ENCODE data around the gene SPAG7.

The SPAG7 gene

GRCh38 chr17:4959261-4959965, 8.2 kb downstream of the SPAG7 start:
- no peak for DNase-seq (ENCODE audit: extremely low read depth, low read depth)
- no peak overlapping the region for H3K4me3 ChIP-seq (replicated peaks; ENCODE audit: low read depth, low read length)
- TF ChIP-seq CTCF (IDR thresholded peaks at IDR 0.05; ENCODE audit: low read depth, low read length, missing control alignments), result no peak

GRCh38 chr17:4958102-4958501, 9.5 kb downstream of the SPAG7 start:
- TF ChIP-seq CTCF (IDR thresholded peaks at IDR 0.05; ENCODE audit: low read depth, low read length, missing control alignments), result no peak
- no peak for DNase-seq (ENCODE audit: extremely low read depth, low read depth)

GRCh38 chr17:4956493-4957061, 11.0 kb downstream of the SPAG7 start:
- H3K4me3 ChIP-seq (replicated peaks; ENCODE audit: low read depth, low read length), result no peak overlapping the region
- no peak for DNase-seq (ENCODE audit: extremely low read depth, low read depth)
- TF ChIP-seq CTCF (IDR thresholded peaks at IDR 0.05; ENCODE audit: low read depth, low read length, missing control alignments), result peak; percentile 22

More at GRCh38 chr17:4958102-4958501, 9.5 kb downstream of the SPAG7 start:
- no peak overlapping the region for H3K4me3 ChIP-seq (replicated peaks; ENCODE audit: low read depth, low read length)

GRCh38 chr17:4955091-4955490, 12.5 kb downstream of the SPAG7 start:
- no peak for DNase-seq (ENCODE audit: extremely low read depth, low read depth)
- H3K4me3 ChIP-seq (replicated peaks; ENCODE audit: low read depth, low read length), result no peak overlapping the region
- no peak for TF ChIP-seq CTCF (IDR thresholded peaks at IDR 0.05; ENCODE audit: low read depth, low read length, missing control alignments)

GRCh38 chr17:4953451-4953961, 14.1 kb downstream of the SPAG7 start:
- H3K4me3 ChIP-seq (replicated peaks; ENCODE audit: low read depth, low read length), result no peak overlapping the region
- no peak for DNase-seq (ENCODE audit: extremely low read depth, low read depth)
- TF ChIP-seq CTCF (IDR thresholded peaks at IDR 0.05; ENCODE audit: low read depth, low read length, missing control alignments), result no peak

- no peak overlapping the region for H3K4me3 ChIP-seq (replicated peaks; ENCODE audit: low read depth, low read length)
- no peak for DNase-seq (ENCODE audit: extremely low read depth, low read depth)
- no peak for TF ChIP-seq CTCF (IDR thresholded peaks at IDR 0.05; ENCODE audit: low read depth, low read length, missing control alignments)
Measured at GRCh38 chr17:4951486-4951885, 16.1 kb downstream of the SPAG7 start.
